Natural killer cell (primary cell): ENCODE measurements around the gene FAM107A. TPM values are rescaled to one million over a fixed set of nuclear protein-coding genes. Genes with fewer than 3 reads are reported as not detected.

Experiments used
- ATAC-seq, 3 donors: fragments of 150-1000 bp in 2 of 3; fragments of 200-7000 bp in 1 of 3; cut with Tn5 transposase; 1 replicate in 1 of 3; 2 replicates in 2 of 3; pipeline ENCODE4 v1.10.0; 2021; ENCODE audit warnings: mild to moderate bottlenecking in 2 of 3, moderate library complexity in 2 of 3
- DNase-seq, 2 donors: peaks; one replicate each; pipeline versions ENCODE4 v3.0.0 to v3.0.0-alpha.2; 2013 to 2021; ENCODE audit warnings: mixed read lengths in 1 of 2
- H3K27ac ChIP-seq: one replicate; pipeline ENCODE4 v1.5.1; 2013; ENCODE audit warnings: mild to moderate bottlenecking, low read length
- H3K27me3 ChIP-seq: one replicate; pipeline ENCODE4 v1.6.1; 2013; ENCODE audit warnings: low read length; ENCODE audit not compliant: control insufficient read depth, insufficient read depth
- H3K36me3 ChIP-seq: one replicate; pipeline ENCODE4 v1.6.1; 2013; ENCODE audit warnings: low read length; ENCODE audit not compliant: control insufficient read depth, insufficient read depth
- H3K4me1 ChIP-seq: one replicate; pipeline ENCODE4 v1.6.1; 2013; ENCODE audit warnings: low read length; ENCODE audit not compliant: control insufficient read depth, insufficient read depth
- H3K4me3 ChIP-seq: one replicate; pipeline ENCODE4 v1.5.1; 2013; ENCODE audit warnings: low read length
- H3K9me3 ChIP-seq: one replicate; pipeline ENCODE4 v1.6.1; 2013; ENCODE audit warnings: low read length; ENCODE audit not compliant: control insufficient read depth, insufficient read depth
- H3K27ac Mint-ChIP-seq, 2 donors: one replicate each; pipeline ENCODE4 v1.8.0; 2022; ENCODE audit warnings: mild to moderate bottlenecking in 2 of 2, mixed read lengths in 2 of 2, moderate library complexity in 1 of 2
- H3K27me3 Mint-ChIP-seq, 2 donors: one replicate each; pipeline ENCODE4 v1.8.0; 2022; ENCODE audit warnings: low read depth in 2 of 2, mixed read lengths in 2 of 2
- H3K36me3 Mint-ChIP-seq: one replicate; pipeline ENCODE4 v1.8.0; 2022; ENCODE audit warnings: mixed read lengths
- H3K4me1 Mint-ChIP-seq, 2 donors: one replicate each; pipeline ENCODE4 v1.8.0; 2022; ENCODE audit warnings: mixed read lengths in 2 of 2
- H3K4me3 Mint-ChIP-seq: one replicate; pipeline ENCODE4 v1.8.0; 2022; ENCODE audit warnings: mild to moderate bottlenecking, moderate library complexity, mixed read lengths
- H3K9me3 Mint-ChIP-seq, 2 donors: one replicate each; pipeline ENCODE4 v1.8.0; 2022; ENCODE audit warnings: mixed read lengths in 2 of 2
- WGBS: methylation state at CpG from one replicate; pipeline ENCODE4 v1.1.7; 2013; ENCODE audit warnings: missing lambda C conversion rate; ENCODE audit not compliant: insufficient coverage; 5-methylcytosine and 5-hydroxymethylcytosine counted together
- intact Hi-C: fragments of 100-400 bp; cut with micrococcal nuclease; formaldehyde crosslinking; loops from one replicate; pipeline ENCODE4 v1.14.2; 2022
- total RNA-seq, 4 donors: library from RNA; stranded (reverse); fragments of 120-200 nt in 1 of 4; gene quantifications; one replicate each; pipeline versions ENCODE4 v1.2.3 to v1.2.4, GENCODE V29; 2013 to 2022
- TF ChIP-seq, protein P1 (sequence below): fragments of 200-600 bp; IDR thresholded peaks from one replicate; pipeline ENCODE4 v1.8.0; 2022; ENCODE audit warnings: antibody characterized with exemption

Gene FAM107A
- total RNA-seq, 3 donors from 2014 or later (not counting 1 experiment from before 2014, with no cell fraction given) = not detected

DNA sequence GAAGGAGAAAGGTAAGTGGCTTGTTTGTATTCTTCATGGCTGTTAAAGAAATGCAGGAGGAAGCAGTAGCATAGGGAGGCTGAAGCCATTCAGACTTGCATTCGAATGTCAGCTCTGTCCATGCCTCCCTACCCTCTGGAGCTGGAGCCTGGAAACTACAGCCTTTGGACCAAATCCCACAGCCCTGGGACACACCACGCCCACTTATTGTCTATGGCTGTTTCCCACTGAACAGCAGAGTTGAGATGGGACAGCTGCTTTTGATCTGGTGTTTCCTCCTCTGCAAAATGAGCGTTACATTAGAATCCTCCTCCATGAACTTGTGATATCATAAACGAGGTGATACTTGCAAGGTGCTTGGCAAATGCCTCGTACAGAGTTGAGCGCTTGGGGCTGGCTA, 3.6 kb downstream of the FAM107A start:
- no peak overlapping the region for H3K27ac Mint-ChIP-seq
- 85% methylated on average over 6 of the region's 6 CpGs for WGBS
- Histone ChIP-seq H3K36me3 (no peaks in the 10 kb centered on the region), H3K27ac (no peak overlapping the region), H3K9me3 (no peaks in the 10 kb centered on the region), H3K4me1 (no peaks in the 10 kb centered on the region), H3K4me3 (no peak overlapping the region), H3K27me3 (no peaks in the 10 kb centered on the region)
- TF ChIP-seq, protein P1, sequence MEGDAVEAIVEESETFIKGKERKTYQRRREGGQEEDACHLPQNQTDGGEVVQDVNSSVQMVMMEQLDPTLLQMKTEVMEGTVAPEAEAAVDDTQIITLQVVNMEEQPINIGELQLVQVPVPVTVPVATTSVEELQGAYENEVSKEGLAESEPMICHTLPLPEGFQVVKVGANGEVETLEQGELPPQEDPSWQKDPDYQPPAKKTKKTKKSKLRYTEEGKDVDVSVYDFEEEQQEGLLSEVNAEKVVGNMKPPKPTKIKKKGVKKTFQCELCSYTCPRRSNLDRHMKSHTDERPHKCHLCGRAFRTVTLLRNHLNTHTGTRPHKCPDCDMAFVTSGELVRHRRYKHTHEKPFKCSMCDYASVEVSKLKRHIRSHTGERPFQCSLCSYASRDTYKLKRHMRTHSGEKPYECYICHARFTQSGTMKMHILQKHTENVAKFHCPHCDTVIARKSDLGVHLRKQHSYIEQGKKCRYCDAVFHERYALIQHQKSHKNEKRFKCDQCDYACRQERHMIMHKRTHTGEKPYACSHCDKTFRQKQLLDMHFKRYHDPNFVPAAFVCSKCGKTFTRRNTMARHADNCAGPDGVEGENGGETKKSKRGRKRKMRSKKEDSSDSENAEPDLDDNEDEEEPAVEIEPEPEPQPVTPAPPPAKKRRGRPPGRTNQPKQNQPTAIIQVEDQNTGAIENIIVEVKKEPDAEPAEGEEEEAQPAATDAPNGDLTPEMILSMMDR = no peak
- H3K4me3 Mint-ChIP-seq = no peak overlapping the region
- ATAC-seq (no peak), DNase-seq (no peak)
- H3K27me3 Mint-ChIP-seq = peaks cover 0 to under 1% of the 10 kb centered on the region in 2 donors
- H3K9me3 Mint-ChIP-seq = no peaks in the 10 kb centered on the region
- intact Hi-C loops = no loop called here
- H3K4me1 Mint-ChIP-seq = peaks cover 5 to 6% of the 10 kb centered on the region in 2 donors
- H3K36me3 Mint-ChIP-seq = no peaks in the 10 kb centered on the region

DNA sequence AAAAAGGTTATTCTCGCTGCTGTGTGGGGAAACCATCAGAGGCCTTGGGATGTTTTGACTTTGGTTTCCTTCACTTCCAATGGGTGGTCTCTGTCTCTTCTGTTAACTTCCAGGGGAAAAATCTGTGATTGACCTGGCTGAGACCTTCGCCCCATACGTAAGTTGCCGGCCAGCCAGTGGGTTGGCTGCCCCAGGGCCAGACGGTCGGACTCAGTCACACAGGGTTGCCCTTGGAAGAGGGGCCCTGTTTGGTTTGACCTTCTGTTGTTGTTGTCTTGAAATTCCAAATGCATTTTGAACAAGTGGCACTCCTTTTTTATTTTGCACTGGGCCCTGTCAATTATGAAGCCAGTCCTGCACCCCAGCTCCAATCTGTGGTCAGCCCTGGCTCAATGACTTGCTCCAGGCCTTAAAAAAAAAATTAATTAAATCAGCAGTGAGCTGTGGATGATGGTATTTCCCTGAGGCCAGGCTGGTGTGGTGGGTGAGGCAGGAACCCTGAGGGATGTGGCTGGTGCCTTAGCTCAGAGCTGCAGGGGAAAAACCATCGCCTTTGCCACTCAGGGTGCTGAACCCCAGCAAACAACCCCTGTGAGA, 4.5 kb downstream of the FAM107A start:
- peaks cover 8% of the 10 kb centered on the region in 2 donors for H3K4me1 Mint-ChIP-seq
- ATAC-seq (no peak), DNase-seq (no peak)
- Histone ChIP-seq H3K4me3 (no peak overlapping the region), H3K36me3 (no peaks in the 10 kb centered on the region), H3K9me3 (no peaks in the 10 kb centered on the region), H3K27ac (no peak overlapping the region), H3K27me3 (no peaks in the 10 kb centered on the region), H3K4me1 (no peaks in the 10 kb centered on the region)
- intact Hi-C loops = no loop called here
- TF ChIP-seq, protein P1 = no peak
- no peak overlapping the region for H3K4me3 Mint-ChIP-seq
- no peak overlapping the region for H3K27ac Mint-ChIP-seq
- H3K27me3 Mint-ChIP-seq = no peaks in the 10 kb centered on the region
- WGBS = 84% methylated on average over 7 of the region's 7 CpGs
- no peaks in the 10 kb centered on the region for H3K36me3 Mint-ChIP-seq
- H3K9me3 Mint-ChIP-seq = no peaks in the 10 kb centered on the region

DNA sequence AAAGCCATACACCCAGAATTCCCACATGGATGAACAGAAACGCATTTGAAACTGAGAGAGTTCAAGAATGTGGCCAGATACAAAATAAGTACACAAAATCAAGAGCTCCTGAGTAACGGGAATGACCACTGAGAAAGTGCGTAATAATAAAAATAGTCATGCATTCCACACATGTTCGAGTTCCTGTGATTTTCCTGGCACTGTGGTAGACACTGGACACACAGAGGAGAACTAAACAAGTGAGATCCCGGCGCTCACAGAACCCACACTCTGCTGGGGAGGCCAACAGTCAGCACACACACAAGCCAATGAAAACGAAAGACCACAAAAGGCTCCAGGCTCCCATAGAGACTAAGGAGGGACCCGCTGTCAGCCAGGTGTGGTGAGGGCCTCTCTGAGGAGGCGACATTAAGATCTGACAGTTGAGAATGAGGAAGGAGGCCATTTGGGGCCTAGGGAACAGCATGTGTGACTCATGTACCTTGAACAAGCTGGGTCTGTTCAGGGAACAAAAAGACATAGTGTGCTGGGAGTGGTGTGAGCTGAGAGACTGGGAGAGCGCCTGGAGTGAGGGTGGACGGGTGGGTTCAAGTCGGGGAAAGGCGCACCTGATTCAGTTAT, 5.1 kb downstream of the FAM107A start:
- intact Hi-C loops = no loop called here
- no peak overlapping the region for H3K27ac ChIP-seq
- Mint-ChIP-seq H3K4me3 (no peak overlapping the region), H3K4me1 (peaks cover 8% of the 10 kb centered on the region in 2 donors), H3K27ac (no peak overlapping the region), H3K36me3 (no peaks in the 10 kb centered on the region), H3K9me3 (no peaks in the 10 kb centered on the region), H3K27me3 (no peaks in the 10 kb centered on the region)
- 81% methylated on average over 13 of the region's 13 CpGs for WGBS
- TF ChIP-seq, protein P1 = no peak
- no peak for ATAC-seq
- no peaks in the 10 kb centered on the region for H3K9me3 ChIP-seq
- DNase-seq = no peak
- no peaks in the 10 kb centered on the region for H3K36me3 ChIP-seq
- no peaks in the 10 kb centered on the region for H3K27me3 ChIP-seq
- no peak overlapping the region for H3K4me3 ChIP-seq
- H3K4me1 ChIP-seq = no peaks in the 10 kb centered on the region

DNA sequence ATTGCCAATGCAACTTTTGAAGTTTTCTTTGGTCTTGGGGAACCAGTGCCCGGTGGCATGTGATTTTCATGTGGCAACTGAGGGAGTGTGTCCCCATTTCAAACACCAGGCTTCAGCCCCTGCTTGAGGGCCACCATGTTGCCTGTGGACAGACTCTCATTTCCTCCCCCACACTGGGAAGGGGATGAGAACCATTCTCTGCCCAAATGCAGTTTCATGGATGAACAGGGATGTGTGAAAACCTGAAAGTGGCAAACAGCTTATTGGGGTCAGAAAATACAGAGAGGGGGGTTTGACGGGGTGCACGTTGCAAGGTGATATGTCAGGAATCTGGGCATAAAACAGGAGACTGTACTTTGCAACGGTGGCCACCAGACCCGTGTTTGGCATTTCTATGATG, 6.3 kb downstream of the FAM107A start:
- TF ChIP-seq, protein P1 = no peak
- Histone ChIP-seq H3K27me3 (no peaks in the 10 kb centered on the region), H3K4me1 (no peaks in the 10 kb centered on the region), H3K9me3 (no peaks in the 10 kb centered on the region), H3K27ac (no peak overlapping the region), H3K4me3 (no peak overlapping the region), H3K36me3 (no peaks in the 10 kb centered on the region)
- intact Hi-C loops = no loop called here
- Mint-ChIP-seq H3K9me3 (no peaks in the 10 kb centered on the region), H3K4me3 (no peak overlapping the region), H3K36me3 (no peaks in the 10 kb centered on the region), H3K27me3 (no peaks in the 10 kb centered on the region), H3K4me1 (peaks cover 8% of the 10 kb centered on the region in 2 donors), H3K27ac (no peak overlapping the region)
- ATAC-seq (no peak), DNase-seq (no peak)
- WGBS = 83% methylated on average over 5 of the region's 5 CpGs
